K562 (cell line): ENCODE data around the gene HAUS1. TPM values are rescaled to one million over a fixed set of nuclear protein-coding genes. Genes with fewer than 3 reads are reported as not detected.

ENCODE experiments used
- ATAC-seq: fragments of 200-7000 bp; cut with Tn5 transposase; 3 replicates; pipeline ENCODE4 v1.9.1; 2020; ENCODE audit warnings: moderate library complexity
- BruUV-seq: library from RNA; stranded (reverse); fragments of 400-500 nt; replicated peaks from 2 replicates; lab custom pipeline; 2021; lab: Mats Ljungman, UMichigan
- CTCF ChIA-PET: fragments of 300-600 bp; formaldehyde crosslinking; extraction: SDS; loops from one replicate; lab custom pipeline; 2021; ENCODE audit warnings: low intra/inter-chr PET ratio; lab: Yijun Ruan, JAX
- POLR2A ChIA-PET: fragments of 300-600, 350-650 bp; sonication (Branson Sonifier 250); formaldehyde crosslinking; extraction: SDS; loops from one replicate; lab custom pipeline; 2021; ENCODE audit warnings: antibody characterized with exemption, inconsistent platforms; lab: Yijun Ruan, JAX
- DNase-seq, 4 experiments: peaks; one replicate each; pipeline versions ENCODE4 v3.0.0 to v3.0.0-alpha.2; 2011 to 2018; ENCODE audit warnings: low spot score in 3 of 4, mixed read lengths in 3 of 4; ENCODE audit errors: extremely low read depth in 1 of 4
- FAIRE-seq: peaks from 2 replicates; lab custom pipeline; 2011; peaks lifted over from hg19 to GRCh38; lab: Jason Lieb, UNC
- H2AFZ ChIP-seq: 2 replicates; pipeline ENCODE4 v1.6.0; 2011; ENCODE audit warnings: low read depth, low read length, control low read depth, inconsistent platforms
- H3K27ac ChIP-seq: fragments of 200-600 bp; 3 replicates; pipeline ENCODE4 v1.8.0; 2011; ENCODE audit warnings: low read depth, mild to moderate bottlenecking, control low read depth, inconsistent platforms, low read length, moderate library complexity, mixed read lengths; ENCODE audit errors: extremely low read depth
- H3K27me3 ChIP-seq, 2 experiments: fragments of 300-600 bp in 1 of 2; 2 replicates in 1 of 2; 3 replicates in 1 of 2; pipeline versions ENCODE4 v1.6.0 to v1.8.0; 2011; ENCODE audit warnings: inconsistent platforms in 2 of 2, low read length in 2 of 2, mild to moderate bottlenecking in 1 of 2, mixed read lengths in 1 of 2, moderate library complexity in 1 of 2; ENCODE audit not compliant: control insufficient read depth in 2 of 2, insufficient read depth in 2 of 2
- H3K36me3 ChIP-seq: fragments of 300-600 bp; 3 replicates; pipeline ENCODE4 v1.8.0; 2011; ENCODE audit warnings: mild to moderate bottlenecking, low read length, inconsistent platforms; ENCODE audit not compliant: control insufficient read depth, insufficient read depth
- H3K4me1 ChIP-seq, 2 experiments: fragments of 200-600 bp in 1 of 2; replicated peaks in 1 of 2; 2 replicates in 1 of 2; 3 replicates in 1 of 2; pipeline versions ENCODE4 v1.5.1 to v1.8.0; 2011; ENCODE audit warnings: inconsistent platforms in 2 of 2, low read length in 2 of 2, mild to moderate bottlenecking in 1 of 2, mixed read lengths in 1 of 2, moderate library complexity in 1 of 2; ENCODE audit not compliant: control insufficient read depth in 2 of 2, insufficient read depth in 2 of 2
- H3K4me2 ChIP-seq: 2 replicates; pipeline ENCODE4 v1.6.1; 2011; ENCODE audit warnings: low read length, control low read depth, inconsistent platforms, mixed read lengths; ENCODE audit not compliant: insufficient read depth
- H3K4me3 ChIP-seq: fragments of 200-600 bp; sonication (generic), shearing (Covaris generic); 2 replicates; pipeline ENCODE4 v1.5.1; 2016; ENCODE audit warnings: control low read depth, inconsistent platforms
- H3K79me2 ChIP-seq: fragments of 200-600 bp; 3 replicates; pipeline ENCODE4 v1.8.0; 2011; ENCODE audit warnings: low read length, inconsistent platforms; ENCODE audit not compliant: control insufficient read depth, insufficient read depth
- H3K9ac ChIP-seq, 2 experiments: 2 replicates each; pipeline versions ENCODE4 v1.6.0 to v1.6.1; 2011; ENCODE audit warnings: low read depth in 2 of 2, low read length in 2 of 2, control low read depth in 1 of 2, inconsistent platforms in 1 of 2, mild to moderate bottlenecking in 1 of 2, mixed read lengths in 1 of 2; ENCODE audit not compliant: insufficient read depth in 1 of 2
- H3K9me1 ChIP-seq: one replicate; pipeline ENCODE4 v1.6.0; 2011; ENCODE audit warnings: inconsistent platforms, mild to moderate bottlenecking, low read length, moderate library complexity; ENCODE audit not compliant: control insufficient read depth, insufficient read depth
- H3K9me3 ChIP-seq: replicated peaks from 2 replicates; pipeline ENCODE4 v1.5.1; 2011; ENCODE audit warnings: low read depth, low read length, inconsistent platforms; ENCODE audit not compliant: control insufficient read depth, insufficient read depth
- H4K20me1 ChIP-seq: replicated peaks from 2 replicates; pipeline ENCODE4 v1.6.1; 2011; ENCODE audit warnings: low read length, inconsistent platforms, mixed read lengths; ENCODE audit not compliant: control insufficient read depth, insufficient read depth
- ETV5 ChIP-seq: sonication (generic); formaldehyde crosslinking; IDR thresholded peaks from 2 replicates; pipeline ENCODE4 v1.4.0; 2020; ENCODE audit warnings: low read depth, mild to moderate bottlenecking, missing genetic modification reagents
- FOXA1 ChIP-seq: fragments of 450-650 bp; IDR thresholded peaks from 2 replicates; pipeline ENCODE4 v1.6.1; 2016; ENCODE audit warnings: mild to moderate bottlenecking, borderline replicate concordance
- FOXA3 ChIP-seq, 2 experiments: fragments of 450-650 bp in 1 of 2; sonication (generic) in 1 of 2; formaldehyde crosslinking; IDR thresholded peaks in 1 of 2; conservative IDR thresholded peaks in 1 of 2; 2 replicates each; pipeline versions ENCODE4 v1.4.0 to v1.8.0; 2020 to 2022; ENCODE audit warnings: mild to moderate bottlenecking in 2 of 2, missing genetic modification reagents in 1 of 2
- FOXJ3 ChIP-seq: sonication (generic); formaldehyde crosslinking; IDR thresholded peaks from 2 replicates; pipeline ENCODE4 v1.4.0; 2020; ENCODE audit warnings: mild to moderate bottlenecking, missing genetic modification reagents
- GTF3C2 ChIP-seq: IDR thresholded peaks from 3 replicates; pipeline ENCODE4 v1.6.1; 2011; ENCODE audit warnings: borderline replicate concordance, mild to moderate bottlenecking, moderate library complexity; ENCODE audit not compliant: insufficient read length; ENCODE audit errors: extremely low read depth
- HNRNPH1 ChIP-seq: fragments of 200-400 bp; formaldehyde crosslinking; optimal IDR thresholded peaks from 2 replicates; pipeline ENCODE3; 2017; ENCODE audit warnings: low read depth, mild to moderate bottlenecking, low read length, moderate library complexity
- KAT8 ChIP-seq: fragments of 450-650 bp; IDR thresholded peaks from 2 replicates; pipeline ENCODE4 v1.6.1; 2016; ENCODE audit warnings: low read depth, mild to moderate bottlenecking
- MTA2 ChIP-seq: fragments of 450-650 bp; IDR thresholded peaks from 2 replicates; pipeline ENCODE4 v1.6.1; 2016; ENCODE audit warnings: low read depth
- PHB ChIP-seq: fragments of 250-450 bp; sonication (Bioruptor Pico); IDR thresholded peaks from 2 replicates; pipeline ENCODE4 v1.5.0; 2021
- PPARD ChIP-seq: fragments of 250-450 bp; sonication (Bioruptor Pico); IDR thresholded peaks from 2 replicates; pipeline ENCODE4 v1.8.0; 2022; ENCODE audit warnings: inconsistent platforms, mild to moderate bottlenecking, moderate library complexity
- PTBP1 ChIP-seq: fragments of 200-400 bp; formaldehyde crosslinking; IDR thresholded peaks from 2 replicates; pipeline ENCODE4 v1.6.1; 2017; ENCODE audit warnings: low read depth, low read length
- SAFB ChIP-seq: fragments of 200-400 bp; formaldehyde crosslinking; IDR thresholded peaks from 2 replicates; pipeline ENCODE4 v1.6.1; 2017; ENCODE audit warnings: low read depth, low read length, borderline replicate concordance
- SUPT5H ChIP-seq: fragments of 450-650 bp; IDR thresholded peaks from 2 replicates; pipeline ENCODE4 v1.6.1; 2016
- TSHZ1 ChIP-seq: fragments of 250-450 bp; sonication (Bioruptor Pico); IDR thresholded peaks from 2 replicates; pipeline ENCODE4 v1.4.0; 2020; ENCODE audit warnings: mild to moderate bottlenecking, moderate library complexity
- WGBS: fragments of 100-300 bp; shearing (Covaris generic); methylation state at CpG from one replicate; pipeline ENCODE4 v1.1.6; 2016; ENCODE audit warnings: low coverage, mixed read lengths; ENCODE audit not compliant: insufficient coverage; ENCODE audit errors: missing lambda C conversion rate; 5-methylcytosine and 5-hydroxymethylcytosine counted together
- in situ Hi-C: fragments of 300-500 bp; cut with MboI; formaldehyde crosslinking; loops from 4 replicates; pipeline ENCODE4 v1.15.0; 2018; ENCODE audit warnings: inconsistent platforms, mixed read lengths
- intact Hi-C: fragments of 100-400 bp; cut with micrococcal nuclease; formaldehyde crosslinking; loops from 2 replicates; pipeline ENCODE4 v1.14.2; 2022
- polyA plus RNA-seq, 8 experiments: library from polyadenylated mRNA; depleted of rRNA in 4 of 8; stranded (reverse) in 5 of 8; unstranded in 3 of 8; fragments of >200 nt; fragmentation: Nextera tagmentation in 2 of 8; fragmentation: Illumina TruSeq in 1 of 8; extraction: Ambion mirVana in 2 of 8; extraction: Trizol in 1 of 8; gene quantifications; 2 replicates each; pipeline versions ENCODE4 v1.2.1 to v1.2.3, GENCODE V29; 2011 to 2014; ENCODE audit warnings: inconsistent platforms in 1 of 8, missing spikeins in 1 of 8
- total RNA-seq, 7 experiments: library from RNA; depleted of rRNA in 6 of 7; stranded (reverse); fragments of >200 nt in 6 of 7; fragmentation: Illumina TruSeq in 2 of 7; extraction: Trizol in 2 of 7; gene quantifications; 2 replicates each; pipeline versions ENCODE4 v1.2.1 to v1.2.3, GENCODE V29; 2011 to 2021; ENCODE audit warnings: low replicate concordance in 1 of 7
- TF ChIP-seq, protein P1 (sequence below): sonication (generic); formaldehyde crosslinking; IDR thresholded peaks from 2 replicates; pipeline ENCODE4 v1.9.0; 2022; ENCODE audit warnings: mild to moderate bottlenecking, missing genetic modification reagents

Gene HAUS1
- total and polyA plus RNA-seq, 9 of the 15 experiments (the other 6 are each of a cell fraction or from before 2014, with no cell fraction given), result 45.6 to 135 (median 76.3) TPM

DNA sequence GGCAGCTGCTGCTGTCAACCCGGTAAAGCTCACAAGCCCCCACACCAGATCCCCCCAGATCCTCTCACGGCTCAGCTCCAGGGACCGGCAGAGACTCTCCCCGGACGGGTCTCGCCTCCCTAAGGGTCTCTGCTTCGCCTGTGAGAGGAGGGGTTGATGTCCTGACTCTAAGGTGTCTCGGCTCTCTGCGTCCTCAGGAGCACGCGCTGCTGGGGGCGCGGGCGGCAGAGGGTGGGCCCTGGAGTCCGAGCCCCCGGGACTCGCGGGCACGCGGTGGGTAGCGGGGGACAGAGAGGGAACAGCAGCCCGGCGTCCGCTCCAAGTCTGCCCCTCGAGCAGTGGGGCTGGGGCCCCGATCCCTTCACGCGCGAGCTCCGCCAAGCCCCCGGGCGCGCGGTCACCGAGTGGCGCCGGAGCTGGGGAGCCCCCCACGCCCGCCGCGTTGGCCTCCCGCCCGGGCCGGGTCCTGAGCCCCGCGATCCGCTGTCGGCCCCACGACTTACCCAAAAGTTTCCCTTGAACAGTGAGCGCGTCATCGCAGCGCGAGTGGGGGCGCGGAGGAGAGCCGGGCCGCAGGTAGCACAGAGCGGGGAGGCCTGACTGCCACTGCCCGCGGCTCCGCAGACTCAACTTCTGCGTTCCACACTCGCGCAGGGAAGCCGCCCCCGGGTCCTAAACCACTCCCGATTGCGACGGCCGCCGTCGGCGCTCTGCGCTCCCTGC is 32.4 kb upstream of the HAUS1 start, which contains the start of gene PSTPIP2:
TSS of gene PSTPIP2 (minus strand) at position 608 of the 723 bp plus-strand sequence. CDS start at position 536, 72 bp downstream.
- ATAC-seq (peak; percentile 86), DNase-seq (peak; percentile 44 to 72 (median 62)), FAIRE-seq (no peak)
- in situ Hi-C loops, result loop anchor here (10.0 kb wide), 1 partner anchor 397 kb away; no protein-coding TSS in a partner anchor
- H3K9me1 ChIP-seq, result no peaks in the 10 kb centered on the region
- no peaks in the 10 kb centered on the region for H3K27me3 ChIP-seq
- no peaks in the 10 kb centered on the region for H3K9me3 ChIP-seq
- BruUV-seq, result no TSS peak
- peaks cover 9 to 31% of the 10 kb centered on the region in 2 experiments; a peak in 4 of 5 replicates for H3K4me1 ChIP-seq
- H3K79me2 ChIP-seq, result peaks cover 44% of the 10 kb centered on the region
- POLR2A ChIA-PET, result interaction anchor here (0.6 to 1.7 kb wide), 7 partner anchors 8 to 164 kb away, joined by 3 to 10 read pairs (median 4); no protein-coding TSS in a partner anchor
- WGBS, result 2% methylated on average over 49 of the region's 75 CpGs
- intact Hi-C loops, result loop anchor here (2.0 kb wide), 1 partner anchor 407 kb away; no protein-coding TSS in a partner anchor
- peak within 1 kb of the TSS; percentile 96 for H2AFZ ChIP-seq
- peak within 1 kb of the TSS; percentile 81 for H3K27ac ChIP-seq
- peak within 1 kb of the TSS; percentile 84 to 95 for H3K9ac ChIP-seq
- H3K36me3 ChIP-seq, result peaks cover 10% of the 10 kb centered on the region; the same call in 1 of the 3 replicates
- H3K4me3 ChIP-seq, result peak within 1 kb of the TSS; percentile 71
- no peaks in the 10 kb centered on the region for H4K20me1 ChIP-seq
- CTCF ChIA-PET, result no interaction called here
- H3K4me2 ChIP-seq, result peak within 1 kb of the TSS; percentile 82
- TF ChIP-seq HNRNPH1, result no peak
- TF ChIP-seq TSHZ1 (CRISPR knock-in tag), result no peak
- TF ChIP-seq MTA2, result no peak
- TF ChIP-seq FOXA1, result no peak
- TF ChIP-seq FOXJ3 (CRISPR knock-in tag), result no peak
- TF ChIP-seq PHB (CRISPR knock-in tag), result no peak
- no peak for TF ChIP-seq KAT8
- TF ChIP-seq, protein P1, sequence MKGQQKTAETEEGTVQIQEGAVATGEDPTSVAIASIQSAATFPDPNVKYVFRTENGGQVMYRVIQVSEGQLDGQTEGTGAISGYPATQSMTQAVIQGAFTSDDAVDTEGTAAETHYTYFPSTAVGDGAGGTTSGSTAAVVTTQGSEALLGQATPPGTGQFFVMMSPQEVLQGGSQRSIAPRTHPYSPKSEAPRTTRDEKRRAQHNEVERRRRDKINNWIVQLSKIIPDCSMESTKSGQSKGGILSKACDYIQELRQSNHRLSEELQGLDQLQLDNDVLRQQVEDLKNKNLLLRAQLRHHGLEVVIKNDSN, result no peak
- no peak for TF ChIP-seq PTBP1
- no peak for TF ChIP-seq GTF3C2
- no peak for TF ChIP-seq PPARD
- no peak for TF ChIP-seq FOXA3 (CRISPR knock-in tag; conservative IDR thresholded peaks at IDR 0.05 in 1 of 2, IDR thresholded peaks at IDR 0.05 in 1 of 2)
- peak; percentile 52; the same call in 1 of the 2 replicates for TF ChIP-seq SUPT5H
- 0 out of 2 replicates have a peak, but pooled peaks have one; percentile 48 for TF ChIP-seq SAFB
- TF ChIP-seq ETV5 (CRISPR knock-in tag), result no peak
